Measurements from ENCODE around the gene ARFGEF3. TPM values are rescaled to one million over a fixed set of nuclear protein-coding genes. Genes with fewer than 3 reads are reported as not detected.

Gene ARFGEF3
- total RNA-seq, 2 experiments from 2014 or later: 0.46 to 0.55 TPM

GRCh38 chr6:138235205-138235604 lies 73.5 kb downstream of the ARFGEF3 start:
- CTCF ChIA-PET: interaction anchor here (0.6 kb wide), 1 partner anchor 119 kb away, joined by 3 read pairs; no protein-coding TSS in a partner anchor
- POLR2A ChIA-PET: no interaction called here

- CTCF ChIA-PET: interaction anchor here (0.6 kb wide), 1 partner anchor 119 kb away, joined by 3 read pairs; no protein-coding TSS in a partner anchor
- POLR2A ChIA-PET: no interaction called here
These were observed 74.0 kb downstream of the ARFGEF3 start for GRCh38 chr6:138235693-138236092.

GRCh38 chr6:138237463-138237862 lies 75.7 kb downstream of the ARFGEF3 start:
- ChIA-PET CTCF (no interaction called here), POLR2A (no interaction called here)

DNA sequence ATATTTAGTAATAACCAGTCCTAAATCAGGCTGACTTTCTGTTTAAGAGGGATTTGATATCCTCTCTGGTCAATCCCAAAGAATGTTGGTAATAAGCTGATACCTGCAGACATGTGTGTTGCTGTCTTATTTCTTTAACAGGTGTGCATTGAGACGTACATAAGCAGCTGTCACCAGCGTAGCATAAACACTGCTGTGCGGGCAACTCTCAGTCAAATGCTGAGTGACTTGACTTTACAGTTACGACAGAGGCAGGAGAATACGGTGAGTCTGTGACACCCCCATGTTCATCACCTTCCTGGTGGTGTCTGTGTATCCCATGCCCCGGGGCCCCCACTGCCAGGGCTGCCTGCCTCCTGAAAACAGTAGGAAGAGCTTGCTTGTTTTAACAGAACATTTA lies 76.6 kb downstream of the ARFGEF3 start:
- CTCF ChIA-PET: interaction anchor here (0.5 kb wide), 1 partner anchor 34 kb away, joined by 5 read pairs; no protein-coding TSS in a partner anchor
- POLR2A ChIA-PET: no interaction called here

DNA sequence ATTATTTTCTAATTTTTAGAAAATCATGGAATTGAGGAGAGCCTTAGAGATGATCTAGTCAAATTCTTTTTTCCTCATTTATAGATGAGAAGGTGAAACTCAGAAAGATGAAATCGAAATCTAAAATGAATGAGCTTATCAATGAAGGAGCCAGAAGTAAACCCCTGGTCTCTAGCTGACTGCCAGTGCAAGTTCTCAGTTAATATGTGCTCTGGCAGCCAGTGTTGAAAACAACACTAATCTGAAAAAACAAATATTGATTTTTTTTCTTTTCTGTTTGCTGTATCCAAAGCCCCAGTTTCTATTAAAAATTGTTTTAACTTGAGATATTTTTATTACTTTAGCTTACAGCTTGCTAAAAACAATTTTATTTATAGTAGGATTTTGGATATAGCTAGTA lies 78.0 kb downstream of the ARFGEF3 start:
- ChIA-PET POLR2A (no interaction called here), CTCF (no interaction called here)

- CTCF ChIA-PET: no interaction called here
- POLR2A ChIA-PET: interaction anchor here (0.6 kb wide), 1 partner anchor 38 kb away, joined by 5 read pairs; no protein-coding TSS in a partner anchor
These were observed 78.9 kb downstream of the ARFGEF3 start for GRCh38 chr6:138240476-138241245.

DNA sequence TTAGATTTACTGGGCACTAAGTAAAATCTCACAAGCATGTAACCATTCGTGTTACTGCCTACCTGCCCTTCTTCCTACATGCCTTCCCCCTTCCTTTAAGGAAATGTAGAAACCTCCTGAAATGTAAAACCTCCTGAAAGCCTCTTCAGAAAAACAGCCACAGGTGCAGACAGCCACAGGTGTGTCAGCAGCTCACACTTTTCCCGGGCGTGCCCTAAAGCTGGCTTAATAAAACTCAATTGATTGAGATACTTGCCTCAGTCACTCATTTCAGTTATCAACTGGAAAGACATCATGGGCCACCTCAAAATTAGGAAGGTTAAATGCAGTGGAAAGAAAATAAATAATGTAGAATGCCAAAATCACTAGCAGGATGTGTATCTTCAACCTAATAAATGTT lies 79.6 kb downstream of the ARFGEF3 start:
- CTCF ChIA-PET: no interaction called here
- POLR2A ChIA-PET: no interaction called here

- CTCF ChIA-PET: no interaction called here
- POLR2A ChIA-PET: no interaction called here
These were observed 80.2 kb downstream of the ARFGEF3 start for GRCh38 chr6:138241934-138242333.

GRCh38 chr6:138242987-138243592 lies 81.4 kb downstream of the ARFGEF3 start:
- ChIA-PET CTCF (no interaction called here), POLR2A (no interaction called here)

GRCh38 chr6:138245751-138246150 lies 84.0 kb downstream of the ARFGEF3 start:
- CTCF ChIA-PET: no interaction called here
- POLR2A ChIA-PET: no interaction called here

- ChIA-PET POLR2A (no interaction called here), CTCF (no interaction called here)
These were observed 85.1 kb downstream of the ARFGEF3 start for GRCh38 chr6:138246650-138247440.

DNA sequence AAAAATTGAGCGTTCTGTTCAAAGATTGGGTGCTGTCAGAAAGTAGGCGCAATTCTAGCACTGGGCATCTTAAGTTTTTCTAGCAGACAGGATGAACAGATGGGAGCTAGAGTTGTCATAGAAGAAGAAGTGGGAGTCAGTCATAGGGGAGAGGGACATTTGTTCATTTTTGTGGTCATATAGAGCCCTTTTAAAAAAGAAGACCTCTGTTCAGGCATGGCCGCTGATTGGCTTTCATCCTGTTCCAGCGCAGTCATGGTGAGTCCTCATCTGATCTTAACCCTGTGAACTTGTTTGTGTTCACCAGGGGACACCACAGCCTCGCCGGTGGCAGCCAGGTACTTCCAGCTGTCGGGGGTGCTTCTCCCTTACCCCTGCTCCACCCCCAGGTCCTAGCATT lies 86.3 kb downstream of the ARFGEF3 start:
- CTCF ChIA-PET: no interaction called here
- POLR2A ChIA-PET: no interaction called here

GRCh38 chr6:138248878-138249277 lies 87.1 kb downstream of the ARFGEF3 start:
- CTCF ChIA-PET: no interaction called here

GRCh38 chr6:138250053-138250452 lies 88.3 kb downstream of the ARFGEF3 start:
- ChIA-PET POLR2A (no interaction called here), CTCF (no interaction called here)

More at GRCh38 chr6:138248878-138249277, 87.1 kb downstream of the ARFGEF3 start:
- POLR2A ChIA-PET: no interaction called here

DNA sequence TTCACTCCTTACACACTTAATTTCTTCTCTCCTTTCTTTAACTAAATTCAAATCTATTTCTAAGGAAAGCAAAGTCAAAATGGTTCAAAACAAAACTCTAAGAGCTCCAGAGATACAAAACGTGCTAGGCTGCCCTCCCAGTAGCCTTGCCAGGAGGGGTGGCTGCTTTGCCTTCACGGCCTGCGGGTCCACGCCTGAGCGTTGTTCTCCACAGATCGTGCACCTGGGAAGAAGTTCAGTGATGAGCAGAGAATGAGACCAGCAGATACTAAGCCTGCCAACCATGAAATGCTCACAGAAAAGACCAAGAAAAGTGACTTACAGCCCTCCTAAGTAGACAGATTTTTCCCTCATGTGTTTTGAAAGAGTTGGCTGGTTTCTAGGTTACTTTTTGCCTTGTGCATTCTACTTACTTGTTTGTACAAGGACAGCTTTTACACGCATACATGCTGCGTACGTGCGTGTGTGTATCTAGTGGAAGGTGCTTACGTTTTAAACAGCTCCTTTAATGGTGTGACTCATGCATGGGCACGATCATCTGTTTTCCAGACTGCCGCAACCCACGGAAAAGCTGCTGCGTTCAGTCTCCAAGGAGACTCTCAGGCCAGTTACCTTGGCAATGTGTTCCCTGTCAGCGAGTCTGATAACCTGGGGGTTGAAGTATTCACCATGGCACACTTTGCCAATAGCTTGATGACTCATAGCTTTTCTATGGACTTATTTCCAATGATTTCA lies 88.9 kb downstream of the ARFGEF3 start:
- ChIA-PET POLR2A (no interaction called here), CTCF (no interaction called here)

- CTCF ChIA-PET: no interaction called here
- POLR2A ChIA-PET: interaction anchor here (0.7 kb wide), 1 partner anchor 67 kb away, joined by 3 read pairs; no protein-coding TSS in a partner anchor
These were observed 92.0 kb downstream of the ARFGEF3 start for GRCh38 chr6:138253731-138254130.

DNA sequence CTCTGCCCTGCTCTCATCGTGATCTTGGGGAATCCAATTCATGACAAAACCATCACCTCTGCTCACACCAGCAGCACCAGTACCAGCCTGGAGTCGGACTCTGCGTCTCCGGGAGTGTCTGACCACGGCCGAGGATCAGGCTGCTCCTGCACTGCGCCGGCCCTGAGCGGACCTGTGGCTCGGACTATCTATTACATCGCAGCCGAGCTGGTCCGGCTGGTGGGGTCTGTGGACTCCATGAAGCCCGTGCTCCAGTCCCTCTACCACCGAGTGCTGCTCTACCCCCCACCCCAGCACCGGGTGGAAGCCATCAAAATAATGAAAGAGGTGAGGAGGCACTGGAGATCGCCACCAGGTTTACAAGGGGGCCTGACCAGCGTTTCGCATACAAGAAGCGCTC lies 93.7 kb downstream of the ARFGEF3 start:
- ChIA-PET CTCF (no interaction called here), POLR2A (no interaction called here)

GRCh38 chr6:138257638-138258040 lies 95.9 kb downstream of the ARFGEF3 start:
- POLR2A ChIA-PET: no interaction called here
- CTCF ChIA-PET: no interaction called here

DNA sequence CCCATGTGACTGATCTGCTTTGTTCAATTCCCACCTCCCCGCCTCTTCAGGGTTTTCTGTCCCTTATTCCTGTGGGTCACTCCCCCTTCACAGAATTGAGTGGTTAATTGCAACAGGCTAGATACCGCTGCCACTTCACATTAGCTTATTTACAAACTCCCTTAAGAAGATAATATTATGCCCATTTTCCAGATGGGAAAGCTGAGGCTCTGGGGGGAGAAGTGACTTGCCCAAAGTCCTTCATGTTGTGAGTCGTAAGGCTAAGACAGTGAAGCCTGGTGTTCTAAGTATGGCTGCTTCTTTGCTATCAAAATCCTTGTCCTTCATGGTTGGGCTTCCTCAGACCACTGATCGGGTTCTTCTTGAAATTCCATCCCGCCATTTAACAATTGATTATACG lies 96.5 kb downstream of the ARFGEF3 start:
- CTCF ChIA-PET: no interaction called here
- POLR2A ChIA-PET: no interaction called here

DNA sequence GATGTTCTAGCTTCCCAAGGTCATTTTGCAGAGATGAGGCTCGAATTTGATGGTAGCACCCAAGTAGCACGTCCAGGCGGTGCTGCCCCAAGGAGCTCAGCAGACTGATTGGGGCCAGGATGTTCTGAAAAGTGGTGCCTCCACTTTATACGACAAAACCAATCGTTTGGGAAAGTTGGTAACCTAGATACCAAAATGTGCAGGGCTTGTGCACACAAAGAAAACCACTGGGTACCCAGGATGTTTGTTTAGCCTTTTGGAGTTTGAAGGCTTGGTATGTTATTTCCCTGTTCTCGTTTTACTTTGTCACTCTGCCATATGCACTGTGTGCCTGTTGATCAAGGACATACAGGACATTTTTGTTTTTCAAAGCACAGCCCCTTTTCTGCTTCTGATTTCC lies 97.3 kb downstream of the ARFGEF3 start:
- CTCF ChIA-PET: no interaction called here
- POLR2A ChIA-PET: no interaction called here

Measured in activated CD8-positive, alpha-beta memory T cell treated with anti-CD3 and anti-CD28 coated beads for 36 hours (primary cell).